ENCODE measurements around the gene SEMA6B. TPM values are rescaled to one million over a fixed set of nuclear protein-coding genes. Genes with fewer than 3 reads are reported as not detected.

The SEMA6B gene
- total RNA-seq, 1 donor from 2014 or later = 8.3 TPM

GRCh38 chr19:4493104-4493928, 66.2 kb downstream of the SEMA6B start:
- no peaks in the 10 kb centered on the region for H3K4me1 ChIP-seq
- H3K27ac ChIP-seq = no peak overlapping the region
- intact Hi-C loops (cut with DNase I) = no loop called here
- no peaks in the 10 kb centered on the region for H3K9me3 ChIP-seq
- no peaks in the 10 kb centered on the region for H3K27me3 ChIP-seq
- no peak for TF ChIP-seq POLR2A (IDR thresholded peaks at IDR 0.05)
- TF ChIP-seq POLR2AphosphoS5 (IDR thresholded peaks at IDR 0.05; ENCODE audit: insufficient read depth in 1 of 2, low read depth in 1 of 2) = no peak
- no peak for TF ChIP-seq CTCF (IDR thresholded peaks at IDR 0.05)
- peaks cover 0 to 85% of the 10 kb centered on the region in 2 donors for H3K36me3 ChIP-seq
- DNase-seq (ENCODE audit: extremely low spot score in 2 of 2) = no peak
- H3K4me3 ChIP-seq = no peak overlapping the region

Other genes starting within 250 kb of the SEMA6B start
- gene STAP2, start 220.9 kb downstream of the SEMA6B start, total RNA-seq = 29.2 TPM
- gene MPND, start 216.1 kb downstream of the SEMA6B start, total RNA-seq = 10.1 TPM
- gene SH3GL1, start 159.1 kb downstream of the SEMA6B start, total RNA-seq = 65.6 TPM
- 21.4 TPM for gene CHAF1A, start 157.0 kb downstream of the SEMA6B start, total RNA-seq
- gene UBXN6, start 101.9 kb downstream of the SEMA6B start, total RNA-seq = 147 TPM
- gene HDGFL2, start 87.4 kb downstream of the SEMA6B start, total RNA-seq = 33.1 TPM
- 69.5 TPM for gene PLIN4, start 41.2 kb downstream of the SEMA6B start, total RNA-seq
- 8.8 TPM for gene PLIN5, start 24.5 kb downstream of the SEMA6B start, total RNA-seq
- gene LRG1, start 19.6 kb downstream of the SEMA6B start, total RNA-seq = 6.9 TPM
- 13.0 TPM for gene TNFAIP8L1, start 79.8 kb upstream of the SEMA6B start, total RNA-seq
- 33.4 TPM for gene MYDGF, start 110.7 kb upstream of the SEMA6B start, total RNA-seq
- gene DPP9, start 164.2 kb upstream of the SEMA6B start, total RNA-seq = 53.8 TPM
- gene FEM1A, start 232.1 kb upstream of the SEMA6B start, total RNA-seq = 16.2 TPM